HG03139 (cell line): ENCODE results near the gene CCL21.
A peak's percentile ranks its signal among the peaks of the same experiment; 100 is the strongest.

Experiments
- ATAC-seq: cut with Tn5 transposase; IDR thresholded peaks from one replicate; pipeline ENCODE4 v1.9.1; 2021; ENCODE audit not compliant: unreplicated experiment

Gene CCL21

GRCh38 chr9:34675048-34675714, 34.8 kb downstream of the CCL21 start:
- no peak for ATAC-seq

- no peak for ATAC-seq
Observed at GRCh38 chr9:34674440-34674839, 35.5 kb downstream of the CCL21 start.

GRCh38 chr9:34671307-34671706, 38.6 kb downstream of the CCL21 start:
- ATAC-seq = no peak

- ATAC-seq = no peak
Observed at GRCh38 chr9:34669809-34670562, 40.0 kb downstream of the CCL21 start.

- peak; percentile 57 for ATAC-seq
Observed at GRCh38 chr9:34665381-34666250, 44.3 kb downstream of the CCL21 start.

- peak; percentile 14 for ATAC-seq
Observed at GRCh38 chr9:34665067-34665380, 44.9 kb downstream of the CCL21 start.

GRCh38 chr9:34664281-34665066, 45.5 kb downstream of the CCL21 start:
- no peak for ATAC-seq

GRCh38 chr9:34663303-34663605, 46.7 kb downstream of the CCL21 start:
- no peak for ATAC-seq

- ATAC-seq = no peak
Observed at GRCh38 chr9:34662526-34663302, 47.2 kb downstream of the CCL21 start, which contains the start of gene CCL27. TSS of gene CCL27 (minus strand) at chr9:34662657. CDS start at chr9:34662633, 24 bp downstream.

GRCh38 chr9:34659592-34660253, 50.2 kb downstream of the CCL21 start:
- ATAC-seq = no peak
